Measurements from ENCODE around the gene NDUFB7.

GRCh38 chr19:14595558-14595957 is 23.7 kb upstream of the NDUFB7 start:
- no peak for TF ChIP-seq CTCF (conservative IDR thresholded peaks at IDR 0.05; ENCODE audit: low read length)
- TF ChIP-seq EZH2phosphoT487 (IDR thresholded peaks at IDR 0.05; ENCODE audit: borderline replicate concordance, low read depth, low read length): no peak
